DMS153 treated with DMSO at 0.1 percent for 48 hours (cell line): ENCODE results near the gene TMEM108.

Experiments used
- DNase-seq: peaks from one replicate; lab custom pipeline; 2025; ENCODE audit not compliant: unreplicated experiment; lab: John Stamatoyannopoulos, UW

Gene TMEM108

DNA sequence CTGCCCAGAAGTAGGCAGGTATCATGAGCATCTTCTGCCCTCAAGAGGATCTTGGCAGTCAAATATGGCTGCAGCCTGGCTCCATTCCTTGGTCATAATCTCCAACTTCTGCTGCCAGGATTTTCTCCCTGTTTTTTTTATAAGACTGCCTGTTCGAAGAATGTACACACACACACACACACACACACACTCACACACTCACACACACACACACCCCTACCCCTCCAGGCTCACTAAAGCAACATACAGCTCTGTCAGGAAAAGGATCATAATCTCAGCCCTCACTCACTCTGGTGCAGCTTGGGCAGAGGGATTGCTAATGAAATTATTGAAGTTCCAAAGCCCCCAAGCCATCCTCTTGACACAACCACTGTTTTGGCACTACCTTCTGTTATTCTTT, 232.4 kb downstream of the TMEM108 start:
- DNase-seq: no peak

DNA sequence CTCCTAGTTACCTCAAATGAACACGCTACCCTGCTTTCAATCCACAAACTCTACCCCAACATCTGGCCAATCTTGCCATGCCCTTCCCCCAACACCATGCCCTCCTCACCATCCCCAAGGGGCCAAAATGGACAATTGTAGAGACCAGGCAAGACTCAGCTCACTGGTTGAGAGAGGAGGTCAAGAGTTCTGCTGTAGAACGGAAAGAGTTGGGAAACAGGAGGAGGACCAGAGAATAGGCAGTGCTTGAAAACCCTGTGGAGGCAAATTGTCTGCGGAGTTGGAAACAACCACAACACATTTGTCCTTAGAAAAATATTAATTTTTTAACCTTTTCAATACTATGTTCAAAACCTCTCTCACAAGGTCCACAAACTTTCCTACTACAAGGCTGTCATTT, 232.9 kb downstream of the TMEM108 start:
- no peak for DNase-seq

DNA sequence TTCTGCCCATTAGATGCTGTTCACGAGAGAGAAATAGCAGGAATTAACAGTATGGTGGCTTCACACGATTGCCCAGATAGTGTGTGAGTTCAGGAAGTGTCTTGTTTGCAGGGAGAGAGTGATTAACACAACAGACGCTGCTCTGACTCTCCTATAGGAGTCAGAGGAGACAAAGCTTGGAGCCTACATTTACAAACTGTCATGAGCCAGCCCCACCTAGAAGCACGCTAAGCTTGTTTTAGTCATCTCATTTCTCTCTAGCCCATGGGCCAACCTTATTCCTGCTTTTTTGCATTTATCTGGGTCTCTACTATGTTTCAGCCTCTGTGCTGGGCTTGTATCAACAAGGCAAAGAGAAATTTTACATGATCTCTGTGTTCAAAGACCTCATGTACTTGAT, 233.3 kb downstream of the TMEM108 start:
- DNase-seq: peak; percentile 21

DNA sequence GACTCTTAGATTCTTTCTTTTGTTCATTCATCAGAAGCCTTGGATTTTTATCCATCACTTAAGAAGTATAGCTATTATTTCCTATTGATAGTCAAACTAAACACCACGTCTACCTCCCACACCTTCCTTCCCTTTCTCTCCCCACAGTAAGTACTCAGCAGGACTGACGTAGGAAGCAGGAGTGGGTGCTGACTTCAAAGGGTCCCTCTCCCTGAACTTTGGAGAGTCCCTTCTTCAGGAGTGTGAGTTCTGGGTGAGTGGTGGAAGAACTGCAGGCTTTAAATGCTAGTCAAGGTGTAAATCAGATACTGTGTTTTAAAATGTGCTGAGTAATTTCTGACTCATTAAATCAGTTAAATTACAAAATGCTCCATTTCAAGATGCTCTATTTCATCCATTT, 235.2 kb downstream of the TMEM108 start:
- DNase-seq: no peak

DNA sequence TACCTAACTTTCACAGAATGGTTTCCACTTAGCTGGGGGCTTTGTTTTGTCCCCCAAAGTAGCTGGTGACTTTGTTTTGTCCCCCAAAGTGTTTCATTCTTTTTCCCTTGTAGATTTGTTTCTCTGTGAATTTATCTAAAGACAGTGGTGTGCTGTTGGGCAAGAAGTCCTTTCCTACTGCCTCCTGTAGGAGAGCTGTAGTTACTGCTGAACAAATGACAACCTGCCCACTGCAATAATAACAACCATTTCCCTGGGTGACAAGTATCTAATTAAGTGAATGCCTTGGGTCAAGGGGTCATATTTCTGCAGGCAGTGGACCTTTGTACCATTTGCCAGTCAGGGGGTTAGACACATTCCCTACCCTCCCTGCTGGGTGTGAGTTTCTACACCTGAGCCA, 236.3 kb downstream of the TMEM108 start:
- DNase-seq: no peak

DNA sequence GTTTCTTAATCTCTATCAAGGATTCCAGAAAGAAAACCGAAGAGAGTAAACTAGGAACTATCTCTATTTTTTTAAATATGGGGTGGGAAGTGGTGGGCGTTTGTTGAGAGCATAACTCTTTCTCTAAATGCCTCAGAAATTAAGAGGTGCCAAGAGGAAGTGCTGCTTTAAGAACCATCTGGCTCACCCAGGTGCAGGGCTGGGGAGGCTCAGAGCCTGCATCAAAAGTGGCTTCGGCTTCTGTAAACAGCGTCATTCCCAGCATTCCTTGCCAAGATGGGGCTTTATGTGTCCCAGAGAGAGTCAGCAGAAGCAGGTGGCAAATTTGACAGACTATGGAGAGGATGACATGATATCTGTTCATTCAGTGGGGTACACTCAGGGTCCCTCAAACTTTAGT, 238.4 kb downstream of the TMEM108 start:
- no peak for DNase-seq

DNA sequence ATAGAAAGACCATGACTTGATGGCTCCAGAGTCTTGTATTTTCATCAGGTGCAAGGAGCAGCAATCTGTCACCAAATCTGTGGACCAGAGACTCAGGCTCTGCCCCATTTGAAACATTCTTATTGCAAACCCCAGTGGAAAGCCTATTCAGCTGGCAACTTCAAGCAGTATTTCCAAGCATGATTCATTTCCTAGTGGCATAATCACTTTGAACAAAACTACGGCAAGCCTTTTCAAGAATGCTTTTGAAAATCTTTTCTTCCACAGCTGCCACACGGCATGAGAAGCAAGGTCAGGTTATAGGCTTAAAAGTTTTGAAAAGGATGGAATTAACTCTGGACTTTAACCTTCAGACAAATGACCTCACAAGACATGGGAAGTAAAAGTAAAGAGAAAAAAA, 239.6 kb downstream of the TMEM108 start:
- no peak for DNase-seq

DNA sequence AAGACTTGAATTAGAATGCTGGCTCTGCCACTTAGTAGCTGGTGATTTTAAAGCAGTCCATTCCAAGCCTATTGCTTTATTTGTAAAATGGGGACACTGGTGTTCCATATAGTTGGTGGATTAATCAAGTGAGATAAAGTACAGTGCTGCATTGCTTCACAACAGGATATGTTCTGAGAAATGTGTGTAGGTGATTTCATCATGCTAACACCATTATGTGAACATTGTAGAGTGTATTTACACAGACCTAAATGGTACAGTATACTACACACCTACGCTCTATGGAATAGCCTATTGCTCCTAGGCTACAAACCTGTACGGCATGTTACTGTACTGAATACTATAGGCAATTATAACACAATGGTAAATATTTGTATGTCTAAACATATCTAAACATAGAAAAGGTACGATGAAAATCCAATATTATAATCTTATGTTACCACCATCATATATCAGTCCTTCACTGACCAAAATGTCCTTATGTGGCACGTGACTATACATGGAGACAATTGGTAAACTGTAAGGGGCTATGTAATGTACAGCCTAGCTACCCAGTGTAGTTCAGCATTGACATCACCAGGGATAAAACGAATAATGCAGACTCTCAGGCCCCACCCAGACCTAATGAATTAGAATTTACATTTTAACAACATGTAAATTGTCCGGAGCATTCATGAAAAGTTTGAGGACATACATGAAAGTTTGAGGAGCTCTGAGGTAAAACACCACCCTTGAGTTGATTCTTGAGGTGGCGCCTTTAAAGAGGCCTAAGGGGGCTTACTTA, 240.3 kb downstream of the TMEM108 start:
- DNase-seq: no peak

DNA sequence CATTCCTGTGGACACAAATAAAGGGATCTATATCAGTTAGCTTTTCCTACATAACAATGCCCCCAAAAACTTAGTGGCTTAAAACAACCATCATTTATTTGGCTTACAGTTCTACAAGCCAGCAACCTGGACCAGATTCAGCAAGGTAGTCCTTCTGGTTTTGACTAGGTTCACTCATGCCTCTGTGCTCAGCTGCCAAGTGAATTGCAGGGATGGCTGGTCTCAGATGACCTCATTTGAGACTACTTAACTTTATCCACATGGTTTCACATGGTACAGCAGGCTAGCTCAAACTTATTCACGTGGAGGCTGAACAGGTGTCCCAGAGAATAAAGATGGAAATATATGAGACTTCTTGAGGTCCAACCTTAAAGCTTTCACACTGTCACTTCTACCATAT, 242.4 kb downstream of the TMEM108 start:
- DNase-seq: no peak

DNA sequence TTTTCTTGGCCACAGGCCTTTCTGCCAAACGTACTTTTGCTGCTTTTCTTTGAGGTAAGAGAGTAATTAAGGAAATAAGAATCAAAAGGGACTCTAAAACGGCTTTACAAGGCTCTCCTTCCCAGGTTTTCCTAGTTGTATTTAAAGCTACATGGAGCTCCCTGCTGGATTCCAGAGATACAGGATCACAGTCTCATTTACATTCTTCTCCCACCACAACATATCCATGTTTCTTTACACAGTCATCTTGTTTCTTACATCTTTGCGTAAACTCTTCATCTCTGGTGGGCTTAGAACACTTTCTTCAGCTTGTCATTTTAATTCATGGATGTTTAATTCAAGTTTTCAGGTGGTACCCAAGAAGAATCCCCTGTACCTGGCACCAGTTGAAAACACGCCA, 244.0 kb downstream of the TMEM108 start:
- no peak for DNase-seq

DNA sequence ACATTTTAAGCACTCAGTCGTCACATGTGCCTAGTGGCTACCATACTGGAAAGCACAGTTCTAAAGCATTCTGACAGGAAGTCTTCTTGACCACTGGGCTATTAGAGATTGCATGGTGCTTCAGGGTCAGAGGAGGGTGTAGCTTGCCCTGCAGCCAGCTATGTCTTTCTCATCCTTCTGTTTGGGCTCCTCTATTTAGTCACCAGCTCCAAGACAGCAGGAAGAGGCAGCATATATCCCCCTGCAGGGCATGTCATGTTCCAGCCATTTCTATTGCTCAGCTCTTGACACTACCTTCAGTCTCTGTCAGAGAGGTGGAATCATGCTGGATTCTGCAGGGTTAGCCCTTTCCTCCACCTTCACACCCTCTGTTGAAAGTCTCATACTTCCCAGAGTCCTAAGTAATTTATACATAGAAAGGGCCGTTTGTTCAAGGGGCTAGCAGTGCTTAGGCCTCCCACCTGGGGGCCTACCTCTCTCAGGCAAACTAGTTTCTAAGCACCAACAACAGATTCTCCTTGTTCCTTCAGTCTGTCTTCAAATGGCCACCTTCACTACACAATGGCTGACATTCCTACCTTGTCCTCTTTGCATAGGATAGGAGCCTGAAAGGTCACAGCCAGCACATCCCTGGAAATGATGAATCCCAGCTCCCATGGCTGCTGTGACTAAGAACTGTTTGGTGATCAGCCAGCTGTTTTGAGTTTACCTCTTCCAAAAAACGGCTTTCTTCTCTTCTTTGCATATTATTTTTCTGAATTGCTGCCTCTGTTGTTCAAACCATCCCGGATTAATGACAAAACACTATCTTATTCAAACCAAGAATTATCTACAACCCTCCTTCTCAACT, 246.0 kb downstream of the TMEM108 start:
- DNase-seq: no peak

DNA sequence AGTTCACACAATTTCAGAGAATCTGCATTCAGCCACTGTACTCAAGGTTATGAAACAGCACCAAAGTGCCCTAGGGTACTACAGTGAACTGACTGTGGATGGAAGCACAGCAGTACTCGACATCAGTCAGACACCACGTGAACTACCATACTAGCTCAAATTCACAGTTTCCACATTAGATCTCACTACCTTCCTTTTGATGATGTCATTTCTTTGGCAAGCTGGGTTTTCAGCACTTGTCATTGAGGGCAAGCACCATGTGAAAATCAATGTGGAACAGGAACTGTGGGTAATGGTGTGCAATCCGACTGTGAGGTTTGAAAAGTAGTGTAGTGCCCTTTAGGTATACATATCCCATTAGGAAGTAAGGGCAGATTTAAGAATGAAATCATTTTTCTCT, 251.1 kb downstream of the TMEM108 start:
- no peak for DNase-seq

DNA sequence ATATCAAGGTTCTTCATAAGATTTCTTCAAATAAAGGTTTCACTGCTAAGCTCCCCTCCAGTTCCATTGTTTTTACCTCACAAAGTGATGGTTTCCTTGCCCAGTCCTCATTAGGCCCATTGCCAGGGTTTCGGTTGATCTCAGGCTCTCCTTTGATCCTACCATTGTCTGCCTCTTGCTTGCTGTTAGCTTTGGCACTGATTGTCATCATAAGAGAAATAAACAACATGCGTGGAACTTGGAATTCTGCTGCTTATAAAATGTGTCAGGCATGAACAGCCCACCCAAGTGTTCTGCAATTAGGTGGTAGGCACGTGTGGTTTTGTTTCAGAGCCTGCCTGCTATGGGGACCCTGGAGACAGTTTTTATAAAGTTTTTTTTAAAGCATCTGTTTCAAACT, 254.1 kb downstream of the TMEM108 start:
- no peak for DNase-seq

DNA sequence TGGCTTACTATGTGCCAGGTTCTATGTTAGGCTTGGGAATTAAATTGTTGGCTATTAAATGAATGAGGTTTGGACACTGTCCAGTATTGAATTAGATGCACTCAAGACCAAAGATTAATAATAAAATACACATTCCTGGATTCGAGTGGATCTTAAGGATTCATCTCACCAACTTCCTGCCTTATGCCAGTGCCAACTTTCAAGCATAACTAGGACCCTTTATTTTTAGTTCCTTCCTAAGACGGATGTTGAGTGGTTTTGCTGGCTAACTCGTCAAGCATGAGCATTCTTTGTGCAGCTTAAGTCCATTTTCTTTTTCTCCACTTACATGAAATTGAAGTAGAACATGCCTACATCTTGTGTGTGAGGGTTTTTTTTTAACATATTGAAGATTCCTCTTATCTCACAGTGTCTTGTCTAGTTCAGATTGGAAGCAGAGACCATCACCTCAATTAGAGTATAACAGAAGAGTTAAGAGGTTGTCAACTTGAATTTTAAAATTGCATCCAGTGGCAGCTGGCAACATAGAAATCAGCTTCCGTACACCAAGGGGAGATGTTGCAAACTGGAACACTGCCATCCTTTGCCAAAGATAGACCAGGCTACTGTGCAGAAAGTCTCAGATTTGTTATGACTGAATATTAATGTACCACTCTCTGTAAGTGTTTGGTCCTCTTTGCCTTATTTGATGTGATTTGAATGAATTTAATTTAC, 255.4 kb downstream of the TMEM108 start:
- no peak for DNase-seq

DNA sequence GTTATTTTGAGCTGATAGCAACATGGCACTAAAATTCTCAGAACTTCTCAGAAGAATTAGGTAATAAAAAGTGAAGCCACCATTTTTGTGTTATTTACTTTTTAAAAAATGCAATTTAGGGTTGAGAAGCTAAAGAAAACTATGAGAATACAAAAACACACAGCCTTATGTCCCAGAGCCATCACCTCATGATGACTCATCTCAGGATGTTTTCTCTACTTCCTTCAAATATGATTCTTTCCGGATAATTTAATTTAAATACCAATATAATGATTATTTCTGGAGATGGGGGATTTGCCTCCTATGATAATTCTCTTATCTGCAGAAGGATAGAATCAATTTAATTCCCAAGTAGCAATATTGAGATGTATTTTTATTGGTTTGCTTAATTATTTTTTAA, 256.1 kb downstream of the TMEM108 start:
- no peak for DNase-seq

DNA sequence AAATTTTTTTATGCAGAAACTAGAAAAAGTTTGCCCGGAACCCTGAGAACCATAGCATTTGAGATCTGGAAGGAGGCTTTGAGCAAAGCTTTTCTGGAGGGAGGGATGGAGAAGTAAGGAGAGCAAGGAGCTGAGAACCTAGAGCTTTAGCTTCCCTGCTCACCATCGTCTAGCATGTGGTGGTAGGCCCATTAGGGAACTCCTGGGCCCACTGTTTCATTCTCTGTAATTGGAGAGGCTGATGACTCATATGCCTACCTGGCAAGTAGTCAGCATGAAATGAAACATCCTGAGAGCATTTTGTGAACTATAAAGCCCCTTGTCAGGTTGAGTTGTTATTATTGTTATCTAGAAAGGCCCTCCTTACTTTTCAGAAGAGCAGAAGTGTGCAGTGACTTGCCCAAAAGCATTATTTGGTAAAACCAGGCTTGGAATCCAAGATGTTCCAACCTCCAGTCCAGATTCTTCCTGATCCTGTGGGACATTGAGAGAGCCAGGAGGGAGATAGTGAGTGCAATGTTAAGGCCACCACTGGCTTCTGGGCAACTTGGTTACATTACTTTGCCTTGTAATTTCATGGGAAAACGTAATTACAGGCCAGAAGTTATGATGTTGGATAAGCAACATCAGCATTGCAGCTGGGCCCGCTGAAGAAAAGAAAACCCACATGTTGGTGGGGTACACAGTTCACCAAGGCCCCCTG, 257.2 kb downstream of the TMEM108 start:
- DNase-seq: peak; percentile 24

DNA sequence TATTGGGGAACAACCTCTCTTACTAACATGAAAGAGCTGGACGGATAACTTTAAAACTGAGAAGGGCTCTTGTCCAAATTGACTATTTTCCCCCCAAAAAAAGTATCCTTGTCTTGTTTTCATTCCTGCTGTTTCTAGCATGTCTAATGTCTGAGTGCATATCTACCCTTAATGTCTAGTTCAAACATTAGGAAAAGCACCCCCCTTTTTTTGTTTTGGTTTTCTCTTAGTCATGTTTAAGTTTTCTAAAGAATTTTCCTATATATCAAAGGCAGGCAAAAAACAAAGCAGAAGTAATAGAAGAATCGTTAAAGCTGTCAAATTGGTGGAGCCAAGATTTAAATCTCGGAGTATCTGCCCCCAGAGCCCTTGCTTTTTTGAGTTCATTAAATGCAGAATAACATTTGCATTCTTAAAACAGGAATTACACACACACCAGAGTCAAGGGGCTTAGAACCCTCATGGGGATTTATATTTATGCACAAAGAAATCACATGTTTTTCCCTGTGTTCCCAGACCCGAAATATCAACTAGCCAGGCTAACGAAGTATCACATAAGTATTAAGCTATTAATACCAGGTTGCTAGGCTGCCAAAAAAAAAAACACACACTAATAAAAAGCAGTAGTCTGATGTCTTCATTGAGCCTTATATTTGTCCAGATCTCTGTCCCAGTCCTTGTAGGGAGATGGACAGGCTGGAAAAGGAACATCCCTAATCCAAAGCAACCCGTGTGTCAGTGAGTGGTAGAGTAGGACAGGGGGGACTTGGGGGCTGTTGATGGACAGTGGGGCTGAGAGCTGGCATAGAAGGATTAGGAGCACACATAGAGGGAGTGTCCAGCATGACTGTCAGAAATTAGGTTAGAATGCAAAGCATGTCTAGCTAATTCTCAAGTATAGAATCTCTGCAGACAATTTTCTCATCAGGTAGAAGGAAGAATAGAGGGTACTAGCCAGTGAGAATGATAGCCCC, 258.0 kb downstream of the TMEM108 start:
- no peak for DNase-seq

DNA sequence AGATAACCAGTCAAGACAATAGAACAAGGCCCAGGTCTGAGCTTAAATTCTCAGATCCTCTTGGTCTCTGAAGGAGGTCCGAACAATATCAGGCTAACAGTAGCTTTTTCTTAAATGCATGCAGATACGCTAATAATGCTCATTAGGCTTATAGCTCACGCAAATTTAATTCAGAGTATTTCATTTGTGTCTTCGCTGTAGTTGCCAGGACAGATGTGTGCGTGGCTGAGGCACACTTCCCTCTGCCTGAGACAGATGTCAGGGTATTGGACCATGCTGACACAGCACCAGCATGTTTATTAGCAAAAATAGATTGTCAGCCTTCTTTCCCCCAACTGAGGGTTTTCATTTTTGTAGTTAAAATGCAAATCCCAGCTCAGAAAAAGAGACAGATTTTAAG, 258.8 kb downstream of the TMEM108 start:
- no peak for DNase-seq

DNA sequence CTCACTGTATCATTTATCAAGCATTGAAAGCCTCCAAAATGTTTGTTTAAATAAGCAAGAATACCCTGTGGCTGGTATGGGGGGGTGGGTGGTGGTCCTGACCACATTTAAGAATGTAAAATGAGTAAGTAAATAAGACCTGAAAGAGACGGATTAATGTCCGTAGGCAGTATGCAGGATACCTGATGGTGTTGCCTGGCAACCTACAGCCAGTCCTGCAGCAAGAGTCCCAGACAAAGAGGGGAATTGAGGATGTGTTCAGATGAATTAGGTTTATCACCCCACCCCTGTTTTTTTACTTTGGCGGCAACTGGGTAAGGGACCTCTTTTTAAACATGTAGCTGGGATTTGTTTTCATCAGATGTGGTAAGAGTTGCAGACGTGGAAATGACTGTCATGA, 261.9 kb downstream of the TMEM108 start:
- peak; percentile 35 for DNase-seq

DNA sequence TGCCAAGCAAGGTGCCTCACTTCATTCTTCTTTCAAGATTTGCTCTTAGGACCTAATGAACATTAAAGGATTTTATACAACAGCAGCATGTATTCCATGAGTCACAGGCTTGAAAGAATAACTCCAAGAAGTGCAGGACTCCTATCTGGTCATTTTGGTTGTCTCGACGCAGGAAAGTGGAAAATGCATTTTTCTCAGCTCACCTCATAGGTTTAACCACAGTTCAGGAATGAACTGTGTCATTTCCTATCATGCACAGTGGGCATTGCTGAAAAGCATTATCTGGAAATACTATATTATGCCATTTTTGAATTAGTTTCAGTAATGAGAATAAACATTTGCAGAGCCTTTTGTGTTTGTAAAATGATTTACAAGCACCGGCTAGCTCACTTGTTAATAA, 263.0 kb downstream of the TMEM108 start:
- no peak for DNase-seq
